Natural killer cell (primary cell): ENCODE results near the gene ADA. TPM values are rescaled to one million over a fixed set of nuclear protein-coding genes. Genes with fewer than 3 reads are reported as not detected.

Experiments
- ATAC-seq, 3 donors: fragments of 150-1000 bp in 2 of 3; fragments of 200-7000 bp in 1 of 3; cut with Tn5 transposase; 1 replicate in 1 of 3; 2 replicates in 2 of 3; pipeline ENCODE4 v1.10.0; 2021; ENCODE audit warnings: mild to moderate bottlenecking in 2 of 3, moderate library complexity in 2 of 3
- DNase-seq, 2 donors: peaks; one replicate each; pipeline versions ENCODE4 v3.0.0 to v3.0.0-alpha.2; 2013 to 2021; ENCODE audit warnings: mixed read lengths in 1 of 2
- H3K27ac ChIP-seq: one replicate; pipeline ENCODE4 v1.5.1; 2013; ENCODE audit warnings: mild to moderate bottlenecking, low read length
- H3K27me3 ChIP-seq: one replicate; pipeline ENCODE4 v1.6.1; 2013; ENCODE audit warnings: low read length; ENCODE audit not compliant: control insufficient read depth, insufficient read depth
- H3K36me3 ChIP-seq: one replicate; pipeline ENCODE4 v1.6.1; 2013; ENCODE audit warnings: low read length; ENCODE audit not compliant: control insufficient read depth, insufficient read depth
- H3K4me1 ChIP-seq: one replicate; pipeline ENCODE4 v1.6.1; 2013; ENCODE audit warnings: low read length; ENCODE audit not compliant: control insufficient read depth, insufficient read depth
- H3K4me3 ChIP-seq: one replicate; pipeline ENCODE4 v1.5.1; 2013; ENCODE audit warnings: low read length
- H3K9me3 ChIP-seq: one replicate; pipeline ENCODE4 v1.6.1; 2013; ENCODE audit warnings: low read length; ENCODE audit not compliant: control insufficient read depth, insufficient read depth
- H3K27ac Mint-ChIP-seq, 2 donors: one replicate each; pipeline ENCODE4 v1.8.0; 2022; ENCODE audit warnings: mild to moderate bottlenecking in 2 of 2, mixed read lengths in 2 of 2, moderate library complexity in 1 of 2
- H3K27me3 Mint-ChIP-seq, 2 donors: one replicate each; pipeline ENCODE4 v1.8.0; 2022; ENCODE audit warnings: low read depth in 2 of 2, mixed read lengths in 2 of 2
- H3K36me3 Mint-ChIP-seq: one replicate; pipeline ENCODE4 v1.8.0; 2022; ENCODE audit warnings: mixed read lengths
- H3K4me1 Mint-ChIP-seq, 2 donors: one replicate each; pipeline ENCODE4 v1.8.0; 2022; ENCODE audit warnings: mixed read lengths in 2 of 2
- H3K4me3 Mint-ChIP-seq: one replicate; pipeline ENCODE4 v1.8.0; 2022; ENCODE audit warnings: mild to moderate bottlenecking, moderate library complexity, mixed read lengths
- H3K9me3 Mint-ChIP-seq, 2 donors: one replicate each; pipeline ENCODE4 v1.8.0; 2022; ENCODE audit warnings: mixed read lengths in 2 of 2
- CTCF ChIP-seq: fragments of 200-600 bp; IDR thresholded peaks from one replicate; pipeline ENCODE4 v1.8.0; 2022; ENCODE audit warnings: antibody characterized with exemption
- WGBS: methylation state at CpG from one replicate; pipeline ENCODE4 v1.1.7; 2013; ENCODE audit warnings: missing lambda C conversion rate; ENCODE audit not compliant: insufficient coverage; 5-methylcytosine and 5-hydroxymethylcytosine counted together
- intact Hi-C: fragments of 100-400 bp; cut with micrococcal nuclease; formaldehyde crosslinking; loops from one replicate; pipeline ENCODE4 v1.14.2; 2022
- total RNA-seq, 4 donors: library from RNA; stranded (reverse); fragments of 120-200 nt in 1 of 4; gene quantifications; one replicate each; pipeline versions ENCODE4 v1.2.3 to v1.2.4, GENCODE V29; 2013 to 2022

Gene ADA
- total RNA-seq, 3 donors from 2014 or later (not counting 1 experiment from before 2014, with no cell fraction given) = 71.7 to 94.2 (median 73.9) TPM

- H3K9me3 ChIP-seq = no peaks in the 10 kb centered on the region
- 96% methylated on average over 8 of the region's 8 CpGs for WGBS
- no peaks in the 10 kb centered on the region for H3K27me3 ChIP-seq
- peaks cover 3% of the 10 kb centered on the region for H3K36me3 Mint-ChIP-seq
- no peak for TF ChIP-seq CTCF
- no peaks in the 10 kb centered on the region for H3K4me1 ChIP-seq
- no peaks in the 10 kb centered on the region for H3K9me3 Mint-ChIP-seq
- H3K4me3 Mint-ChIP-seq = no peak overlapping the region
- peaks cover 7 to 9% of the 10 kb centered on the region in 2 donors for H3K4me1 Mint-ChIP-seq
- intact Hi-C loops = no loop called here
- DNase-seq = no peak
- H3K27ac ChIP-seq = no peak overlapping the region
- no peak for ATAC-seq
- H3K4me3 ChIP-seq = no peak overlapping the region
- H3K36me3 ChIP-seq = peaks cover 74% of the 10 kb centered on the region
- no peaks in the 10 kb centered on the region for H3K27me3 Mint-ChIP-seq
- no peak overlapping the region for H3K27ac Mint-ChIP-seq
These were observed 26.1 kb downstream of the ADA start for GRCh38 chr20:44625361-44625760.

DNA sequence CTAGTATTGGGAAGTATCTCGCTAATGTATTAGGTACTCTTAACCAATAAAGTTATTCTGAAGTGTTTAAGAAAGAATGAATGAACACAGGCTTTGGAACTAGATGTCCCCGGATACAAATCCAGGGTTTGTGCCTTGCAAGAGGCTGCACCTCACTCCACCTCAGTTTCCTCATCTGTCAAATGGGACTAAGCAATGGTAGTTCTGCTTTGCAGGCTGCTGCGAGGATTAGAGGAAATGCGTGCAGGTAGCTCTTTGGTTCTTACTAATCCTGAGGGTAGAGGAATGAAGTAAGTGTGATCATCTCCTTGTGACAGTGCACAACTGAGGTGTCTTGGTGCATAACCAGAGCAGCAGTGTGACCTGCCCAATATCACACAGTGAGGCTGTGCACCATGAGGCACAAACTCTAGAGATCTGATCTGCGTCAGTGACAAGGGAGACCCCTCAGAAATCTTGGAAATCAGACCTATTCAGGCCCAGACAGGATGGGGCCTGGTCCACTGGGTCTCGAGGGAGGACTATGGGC lies 26.7 kb downstream of the ADA start:
- 94% methylated on average over 6 of the region's 6 CpGs for WGBS
- Histone ChIP-seq H3K27me3 (no peaks in the 10 kb centered on the region), H3K4me3 (no peak overlapping the region), H3K9me3 (no peaks in the 10 kb centered on the region), H3K4me1 (no peaks in the 10 kb centered on the region), H3K36me3 (peaks cover 79% of the 10 kb centered on the region), H3K27ac (no peak overlapping the region)
- Mint-ChIP-seq H3K4me1 (peaks cover 7 to 9% of the 10 kb centered on the region in 2 donors), H3K9me3 (no peaks in the 10 kb centered on the region), H3K27ac (no peak overlapping the region), H3K4me3 (no peak overlapping the region), H3K27me3 (no peaks in the 10 kb centered on the region), H3K36me3 (peaks cover 7% of the 10 kb centered on the region)
- intact Hi-C loops = no loop called here
- TF ChIP-seq CTCF = no peak
- no peak for DNase-seq
- no peak for ATAC-seq

- WGBS = 100% methylated on average over 4 of the region's 4 CpGs
These were observed 27.3 kb downstream of the ADA start for GRCh38 chr20:44624152-44624551.

More at GRCh38 chr20:44624152-44624551, 27.3 kb downstream of the ADA start:
- no peak overlapping the region for H3K27ac Mint-ChIP-seq
- no peak for DNase-seq
- no peak for TF ChIP-seq CTCF
- Histone ChIP-seq H3K27me3 (no peaks in the 10 kb centered on the region), H3K27ac (no peak overlapping the region), H3K36me3 (peaks cover 86% of the 10 kb centered on the region), H3K4me1 (peaks cover under 1% of the 10 kb centered on the region), H3K9me3 (no peaks in the 10 kb centered on the region), H3K4me3 (no peak overlapping the region)
- H3K36me3 Mint-ChIP-seq = peaks cover 7% of the 10 kb centered on the region
- peaks cover 7 to 13% of the 10 kb centered on the region in 2 donors for H3K4me1 Mint-ChIP-seq
- H3K27me3 Mint-ChIP-seq = no peaks in the 10 kb centered on the region
- no peak for ATAC-seq
- no peak overlapping the region for H3K4me3 Mint-ChIP-seq
- no peaks in the 10 kb centered on the region for H3K9me3 Mint-ChIP-seq
- intact Hi-C loops = no loop called here
